HEK293 (cell line): ENCODE measurements around the gene XPR1.

Source experiments
- BCL11A ChIP-seq: fragments of 450-650 bp; formaldehyde crosslinking; IDR thresholded peaks from 2 replicates; pipeline ENCODE4 v1.5.1; 2016; ENCODE audit warnings: low read depth, missing biosample characterization, missing genetic modification characterization
- CTCF ChIP-seq: fragments of 450-650 bp; formaldehyde crosslinking; IDR thresholded peaks from 2 replicates; pipeline ENCODE4 v1.5.1; 2016; ENCODE audit warnings: missing biosample characterization, missing genetic modification characterization
- SCRT2 ChIP-seq: fragments of 450-650 bp; formaldehyde crosslinking; IDR thresholded peaks from 2 replicates; pipeline ENCODE4 v1.5.1; 2016; ENCODE audit warnings: missing biosample characterization, missing genetic modification characterization
- TCF7L2 ChIP-seq: IDR thresholded peaks from 2 replicates; pipeline ENCODE4 v1.6.1; 2011; ENCODE audit warnings: low read depth, mild to moderate bottlenecking, inconsistent platforms, low read length, moderate library complexity, borderline replicate concordance
- YY1 ChIP-seq: fragments of 450-650 bp; formaldehyde crosslinking; IDR thresholded peaks from 2 replicates; pipeline ENCODE4 v1.5.1; 2018; ENCODE audit warnings: missing biosample characterization, missing genetic modification characterization
- ZNF324 ChIP-seq: fragments of 450-650 bp; formaldehyde crosslinking; IDR thresholded peaks from 2 replicates; pipeline ENCODE4 v1.5.1; 2016; ENCODE audit warnings: missing biosample characterization, missing genetic modification characterization
- ZNF549 ChIP-seq: fragments of 450-650 bp; IDR thresholded peaks from 2 replicates; pipeline ENCODE4 v1.5.1; 2018; ENCODE audit warnings: missing biosample characterization, missing genetic modification characterization, mild to moderate bottlenecking, inconsistent platforms, moderate library complexity
- ZNF791 ChIP-seq: fragments of 450-650 bp; formaldehyde crosslinking; IDR thresholded peaks from 2 replicates; pipeline ENCODE4 v1.5.1; 2016; ENCODE audit warnings: missing biosample characterization, missing genetic modification characterization
- ZSCAN30 ChIP-seq: fragments of 450-650 bp; IDR thresholded peaks from 2 replicates; pipeline ENCODE4 v1.5.1; 2018; ENCODE audit warnings: missing biosample characterization, mild to moderate bottlenecking, missing genetic modification characterization, moderate library complexity

DNA sequence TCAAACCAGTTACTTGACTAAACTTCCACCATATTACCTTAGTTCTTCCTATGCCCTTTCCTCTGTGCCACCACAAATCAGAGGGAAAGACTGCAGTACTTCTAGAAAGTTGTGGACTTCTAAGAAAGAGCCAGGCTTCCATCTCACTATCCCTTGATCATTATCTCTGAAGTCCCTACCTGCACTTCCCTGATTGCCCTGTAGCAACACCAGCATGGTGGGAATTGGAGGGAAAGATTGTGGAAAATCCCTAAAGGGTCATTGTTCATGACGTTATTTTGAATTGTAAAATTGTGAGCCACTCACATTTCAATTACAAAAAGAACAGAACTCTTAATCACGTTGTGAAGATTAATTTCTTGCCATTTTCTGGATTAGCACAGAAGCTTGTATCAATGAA lies 257.5 kb downstream of the XPR1 start:
- no peak for TF ChIP-seq ZSCAN30 (tag by site-specific recombination)
- TF ChIP-seq TCF7L2: no peak
- TF ChIP-seq YY1 (tag by site-specific recombination): no peak
- TF ChIP-seq ZNF791 (tag by site-specific recombination): no peak
- no peak for TF ChIP-seq ZNF324
- no peak for TF ChIP-seq SCRT2
- no peak for TF ChIP-seq CTCF (tag by site-specific recombination)
- TF ChIP-seq ZNF549 (tag by site-specific recombination): no peak
- TF ChIP-seq BCL11A: no peak
